ENCODE data around the gene FSTL4. TPM values are rescaled to one million over a fixed set of nuclear protein-coding genes. Genes with fewer than 3 reads are reported as not detected.

FSTL4 gene
- total and polyA plus RNA-seq, 4 donors: 0.02 to 0.18 TPM; not detected in 2

- WGBS: 86% methylated on average over 4 of the region's 4 CpGs
- H3K9me3 ChIP-seq (ENCODE audit: control insufficient read depth in 4 of 4, low read length in 3 of 4): no peaks in the 10 kb centered on the region
- no peak overlapping the region for H3K4me3 ChIP-seq (ENCODE audit: low read depth in 1 of 3, low read length in 3 of 3)
- H3K27me3 ChIP-seq (ENCODE audit: control insufficient read depth in 4 of 4, insufficient read depth in 4 of 4, low read length in 3 of 4): peaks cover 0 to 2% (median 0%) of the 10 kb centered on the region in 4 donors
- H3K4me1 ChIP-seq (ENCODE audit: control insufficient read depth in 4 of 4, insufficient read depth in 4 of 4, low read length in 3 of 4): no peaks in the 10 kb centered on the region
- no peak overlapping the region for H3K27ac ChIP-seq (ENCODE audit: low read depth in 1 of 2, low read length in 2 of 2)
- no peak for TF ChIP-seq FOXA2 (IDR thresholded peaks at IDR 0.05)
- TF ChIP-seq JUND (IDR thresholded peaks at IDR 0.05): no peak
- no peak for TF ChIP-seq FOXA1 (IDR thresholded peaks at IDR 0.05)
- no peak for TF ChIP-seq GABPA (IDR thresholded peaks at IDR 0.05 in 1 of 2, conservative IDR thresholded peaks at IDR 0.05 in 1 of 2)
- TF ChIP-seq ZBTB33 (IDR thresholded peaks at IDR 0.05): no peak
- TF ChIP-seq EGR1 (IDR thresholded peaks at IDR 0.05; ENCODE audit: low read depth in 2 of 2): no peak
- TF ChIP-seq HNF4G (IDR thresholded peaks at IDR 0.05): no peak
- no peak for TF ChIP-seq TAF1 (conservative IDR thresholded peaks at IDR 0.05)
- no peak for TF ChIP-seq ATF3 (IDR thresholded peaks at IDR 0.05)
- no peak for TF ChIP-seq CTCF (IDR thresholded peaks at IDR 0.05; ENCODE audit: low read depth, low read length, missing input control)
- no peaks in the 10 kb centered on the region for H3K36me3 ChIP-seq (ENCODE audit: control insufficient read depth in 4 of 4, insufficient read depth in 3 of 4, low read depth in 1 of 4, low read length in 3 of 4)
- DNase-seq (ENCODE audit: low spot score): no peak
- no peak overlapping the region for H3K9ac ChIP-seq (ENCODE audit: low read depth in 1 of 2, low read length in 2 of 2)
These were observed 78.8 kb downstream of the FSTL4 start for GRCh38 chr5:133533541-133533940.

GRCh38 chr5:133531594-133531993 is 80.7 kb downstream of the FSTL4 start:
- 81% methylated on average over 4 of the region's 4 CpGs for WGBS

More at GRCh38 chr5:133531594-133531993, 80.7 kb downstream of the FSTL4 start:
- Histone ChIP-seq H3K27ac (ENCODE audit: low read depth in 1 of 2, low read length in 2 of 2) (no peak overlapping the region), H3K36me3 (ENCODE audit: control insufficient read depth in 4 of 4, insufficient read depth in 3 of 4, low read depth in 1 of 4, low read length in 3 of 4) (no peaks in the 10 kb centered on the region), H3K27me3 (ENCODE audit: control insufficient read depth in 4 of 4, insufficient read depth in 4 of 4, low read length in 3 of 4) (peaks cover 0 to 2% (median 0%) of the 10 kb centered on the region in 4 donors), H3K4me1 (ENCODE audit: control insufficient read depth in 4 of 4, insufficient read depth in 4 of 4, low read length in 3 of 4) (no peaks in the 10 kb centered on the region), H3K4me3 (ENCODE audit: low read depth in 1 of 3, low read length in 3 of 3) (no peak overlapping the region), H3K9me3 (ENCODE audit: control insufficient read depth in 4 of 4, low read length in 3 of 4) (no peaks in the 10 kb centered on the region), H3K9ac (ENCODE audit: low read depth in 1 of 2, low read length in 2 of 2) (no peak overlapping the region)
- DNase-seq (ENCODE audit: low spot score): no peak
- TF ChIP-seq MAX (IDR thresholded peaks at IDR 0.05) (no peak), CTCF (IDR thresholded peaks at IDR 0.05; ENCODE audit: low read depth, low read length, missing input control) (no peak), NR2F2 (IDR thresholded peaks at IDR 0.05) (no peak), GABPA (IDR thresholded peaks at IDR 0.05 in 1 of 2, conservative IDR thresholded peaks at IDR 0.05 in 1 of 2) (no peak), REST (IDR thresholded peaks at IDR 0.05) (no peak), YY1 (IDR thresholded peaks at IDR 0.05) (no peak), EGR1 (IDR thresholded peaks at IDR 0.05; ENCODE audit: low read depth in 2 of 2) (no peak), TAF1 (conservative IDR thresholded peaks at IDR 0.05) (no peak), SP1 (IDR thresholded peaks at IDR 0.05) (no peak), FOXA2 (IDR thresholded peaks at IDR 0.05) (no peak), RAD21 (IDR thresholded peaks at IDR 0.05) (no peak), RXRA (IDR thresholded peaks at IDR 0.05) (no peak), HNF4G (IDR thresholded peaks at IDR 0.05) (no peak), FOXA1 (IDR thresholded peaks at IDR 0.05) (no peak), ZBTB33 (IDR thresholded peaks at IDR 0.05) (no peak), JUND (IDR thresholded peaks at IDR 0.05) (no peak), HNF4A (conservative IDR thresholded peaks at IDR 0.05) (no peak), ATF3 (IDR thresholded peaks at IDR 0.05) (no peak)

All from liver (tissue), 9 donors.